PC-3 (cell line): Measurements from ENCODE around the gene CDC42BPB. TPM values are rescaled to one million over a fixed set of nuclear protein-coding genes. Genes with fewer than 3 reads are reported as not detected.

ENCODE experiments used
- ATAC-seq: fragments of 200-7000 bp; cut with Tn5 transposase; 2 replicates; pipeline ENCODE4 v1.9.1; 2020; ENCODE audit warnings: mild to moderate bottlenecking, moderate library complexity
- BruUV-seq: library from RNA; stranded (reverse); fragments of 400-500 nt; replicated peaks from 2 replicates; lab custom pipeline; 2021; lab: Mats Ljungman, UMichigan
- CTCF ChIA-PET: fragments of 300-600 bp; sonication (Branson Sonifier 250); formaldehyde crosslinking; loops from one replicate; lab custom pipeline; 2022; ENCODE audit warnings: antibody characterized with exemption; lab: Charles Lee
- POLR2A ChIA-PET: fragments of 300-600 bp; sonication (Branson Sonifier 250); formaldehyde crosslinking; loops from one replicate; lab custom pipeline; 2022; ENCODE audit warnings: antibody characterized with exemption; ENCODE audit not compliant: unreplicated experiment; lab: Charles Lee
- DNase-seq: peaks from one replicate; pipeline ENCODE4 v3.0.0-alpha.2; 2015
- H2AFZ ChIP-seq: fragments of 300-600 bp; sonication (generic); 2 replicates; pipeline ENCODE4 v1.6.0; 2016; ENCODE audit warnings: antibody characterized with exemption, low read length
- H3F3A ChIP-seq: fragments of 300-600 bp; sonication (generic); one replicate; pipeline ENCODE4 v1.6.0; 2017; ENCODE audit warnings: antibody characterized with exemption, low read length, control low read depth, mild to moderate bottlenecking; ENCODE audit not compliant: unreplicated experiment
- H3K27ac ChIP-seq: fragments of 300-600 bp; sonication (generic); 2 replicates; pipeline ENCODE4 v1.5.1; 2016; ENCODE audit warnings: mild to moderate bottlenecking, low read length
- H3K27me3 ChIP-seq: fragments of 300-600 bp; sonication (generic); 2 replicates; pipeline ENCODE4 v1.6.1; 2016; ENCODE audit warnings: low read length, mixed read lengths
- H3K36me3 ChIP-seq: fragments of 300-600 bp; sonication (generic); 2 replicates; pipeline ENCODE4 v1.6.1; 2016; ENCODE audit warnings: low read depth, mixed run types, low read length, mixed read lengths
- H3K4me1 ChIP-seq: fragments of 300-600 bp; sonication (generic); 2 replicates; pipeline ENCODE4 v1.5.1; 2016; ENCODE audit warnings: low read length; ENCODE audit not compliant: insufficient read depth
- H3K4me2 ChIP-seq: fragments of 300-600 bp; sonication (generic); 2 replicates; pipeline ENCODE4 v1.6.0; 2016; ENCODE audit warnings: low read length
- H3K4me3 ChIP-seq: fragments of 300-600 bp; sonication (generic); 2 replicates; pipeline ENCODE4 v1.5.1; 2016; ENCODE audit warnings: mild to moderate bottlenecking, low read length, mixed read lengths
- H3K79me2 ChIP-seq: fragments of 300-600 bp; sonication (generic); 2 replicates; pipeline ENCODE4 v1.6.1; 2017; ENCODE audit warnings: low read length, mixed read lengths
- H3K9ac ChIP-seq: fragments of 300-600 bp; sonication (generic); 2 replicates; pipeline ENCODE4 v1.6.0; 2016; ENCODE audit warnings: mild to moderate bottlenecking, low read length
- H3K9me2 ChIP-seq: fragments of 300-600 bp; sonication (generic); replicated peaks from 2 replicates; pipeline ENCODE4 v1.6.1; 2016; ENCODE audit warnings: mixed run types, low read length, mixed read lengths
- H3K9me3 ChIP-seq: fragments of 300-600 bp; sonication (generic); 2 replicates; pipeline ENCODE4 v1.6.1; 2016; ENCODE audit warnings: low read length, mixed read lengths
- H4K20me1 ChIP-seq: fragments of 300-600 bp; sonication (generic); 2 replicates; pipeline ENCODE4 v1.6.1; 2016; ENCODE audit warnings: low read length, mixed read lengths
- EZH2 ChIP-seq: fragments of 300-600 bp; sonication (generic); IDR thresholded peaks from one replicate; pipeline ENCODE4 v1.6.1; 2017; ENCODE audit warnings: antibody characterized with exemption, mild to moderate bottlenecking, low read length; ENCODE audit not compliant: unreplicated experiment
- EZH2phosphoT487 ChIP-seq: fragments of 300-600 bp; sonication (generic); IDR thresholded peaks from 2 replicates; pipeline ENCODE4 v1.6.1; 2018; ENCODE audit warnings: mild to moderate bottlenecking, antibody characterized with exemption, low read length, borderline replicate concordance
- intact Hi-C: fragments of 100-400 bp; cut with micrococcal nuclease; formaldehyde crosslinking; loops from 2 replicates; pipeline ENCODE4 v1.9.0; 2023
- total RNA-seq: library from RNA; depleted of rRNA; stranded (reverse); fragments of >200 nt; gene quantifications from 2 replicates; pipeline ENCODE4 v1.2.3, GENCODE V29; 2014
- TF ChIP-seq, protein P1 (sequence below): fragments of 300-600 bp; sonication (generic); conservative IDR thresholded peaks from 2 replicates; pipeline ENCODE4 v1.5.1; 2017; ENCODE audit warnings: antibody characterized with exemption, low read depth, mild to moderate bottlenecking, low read length

The CDC42BPB gene
- total RNA-seq, 1 experiment from 2014 or later = 73.0 TPM

DNA sequence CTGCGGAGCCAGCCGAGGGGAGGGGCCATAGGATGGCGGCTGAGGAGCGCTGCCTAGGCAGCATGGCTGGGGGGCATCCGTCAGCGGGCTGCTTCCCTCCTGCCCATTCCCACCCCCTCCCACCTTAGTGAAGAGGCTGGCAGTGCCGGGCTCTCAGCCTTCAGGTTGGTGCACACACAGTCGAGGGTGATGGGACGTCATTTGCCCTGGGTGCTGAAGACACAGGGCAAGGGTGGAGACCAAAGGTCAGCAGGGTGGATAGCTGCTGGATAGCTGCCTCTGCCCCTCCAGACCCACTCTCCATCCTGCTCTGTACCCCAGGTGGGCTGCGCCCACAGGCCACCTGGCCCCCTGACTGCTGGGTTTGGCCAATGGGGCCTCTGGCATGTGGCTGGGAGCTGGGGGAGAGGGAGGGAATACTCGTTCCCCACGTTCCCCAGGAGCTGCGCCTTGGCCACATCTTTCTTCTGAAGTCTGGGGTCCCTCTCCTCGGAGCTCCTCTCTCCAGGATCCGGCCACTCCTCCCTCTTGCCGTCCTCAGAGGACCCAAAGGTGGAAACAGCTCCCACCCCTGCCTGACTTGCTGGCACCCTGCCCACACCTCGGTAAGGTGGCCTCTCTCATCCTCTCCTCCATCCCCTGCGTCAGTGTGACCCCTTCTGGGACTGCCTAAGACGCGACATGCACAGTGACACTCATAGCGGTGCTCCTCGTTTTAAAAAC lies 11.2 kb upstream of the CDC42BPB start:
- H3K9me2 ChIP-seq = no peaks in the 10 kb centered on the region
- H4K20me1 ChIP-seq = no peaks in the 10 kb centered on the region
- no TSS peak for BruUV-seq
- H3K4me3 ChIP-seq = no peak overlapping the region
- DNase-seq = no peak
- no peaks in the 10 kb centered on the region for H3K9me3 ChIP-seq
- TF ChIP-seq EZH2phosphoT487 = no peak
- TF ChIP-seq EZH2 = no peak
- TF ChIP-seq, protein P1, sequence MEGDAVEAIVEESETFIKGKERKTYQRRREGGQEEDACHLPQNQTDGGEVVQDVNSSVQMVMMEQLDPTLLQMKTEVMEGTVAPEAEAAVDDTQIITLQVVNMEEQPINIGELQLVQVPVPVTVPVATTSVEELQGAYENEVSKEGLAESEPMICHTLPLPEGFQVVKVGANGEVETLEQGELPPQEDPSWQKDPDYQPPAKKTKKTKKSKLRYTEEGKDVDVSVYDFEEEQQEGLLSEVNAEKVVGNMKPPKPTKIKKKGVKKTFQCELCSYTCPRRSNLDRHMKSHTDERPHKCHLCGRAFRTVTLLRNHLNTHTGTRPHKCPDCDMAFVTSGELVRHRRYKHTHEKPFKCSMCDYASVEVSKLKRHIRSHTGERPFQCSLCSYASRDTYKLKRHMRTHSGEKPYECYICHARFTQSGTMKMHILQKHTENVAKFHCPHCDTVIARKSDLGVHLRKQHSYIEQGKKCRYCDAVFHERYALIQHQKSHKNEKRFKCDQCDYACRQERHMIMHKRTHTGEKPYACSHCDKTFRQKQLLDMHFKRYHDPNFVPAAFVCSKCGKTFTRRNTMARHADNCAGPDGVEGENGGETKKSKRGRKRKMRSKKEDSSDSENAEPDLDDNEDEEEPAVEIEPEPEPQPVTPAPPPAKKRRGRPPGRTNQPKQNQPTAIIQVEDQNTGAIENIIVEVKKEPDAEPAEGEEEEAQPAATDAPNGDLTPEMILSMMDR = no peak
- peak overlapping the region; percentile 80 for H3K27ac ChIP-seq
- ATAC-seq = no peak
- no peaks in the 10 kb centered on the region for H3K27me3 ChIP-seq
- H3K9ac ChIP-seq = no peak overlapping the region; the same call in 1 of the 2 replicates
- H2AFZ ChIP-seq = no peak overlapping the region
- ChIA-PET POLR2A (no interaction called here), CTCF (no interaction called here)
- no peaks in the 10 kb centered on the region for H3F3A ChIP-seq
- intact Hi-C loops = no loop called here
- no peaks in the 10 kb centered on the region for H3K36me3 ChIP-seq
- peak overlapping the region; percentile 43 for H3K4me2 ChIP-seq
- H3K4me1 ChIP-seq = peaks cover 38% of the 10 kb centered on the region
- no peaks in the 10 kb centered on the region for H3K79me2 ChIP-seq

GRCh38 chr14:103067231-103067954 lies 10.0 kb upstream of the CDC42BPB start:
- H3K9ac ChIP-seq = no peak overlapping the region; the same call in 1 of the 2 replicates
- no peaks in the 10 kb centered on the region for H3F3A ChIP-seq
- no peak overlapping the region for H3K4me3 ChIP-seq
- H3K4me1 ChIP-seq = peaks cover 38% of the 10 kb centered on the region
- DNase-seq (peak; percentile 83), ATAC-seq (peak; percentile 63)
- no peaks in the 10 kb centered on the region for H4K20me1 ChIP-seq
- TF ChIP-seq EZH2phosphoT487 = no peak
- H3K4me2 ChIP-seq = peak overlapping the region; percentile 43
- peak overlapping the region; percentile 80 for H3K27ac ChIP-seq
- H3K36me3 ChIP-seq = no peaks in the 10 kb centered on the region
- no peaks in the 10 kb centered on the region for H3K9me2 ChIP-seq
- POLR2A ChIA-PET = no interaction called here
- intact Hi-C loops = no loop called here
- no peaks in the 10 kb centered on the region for H3K9me3 ChIP-seq
- CTCF ChIA-PET = interaction anchor here (0.6 to 0.8 kb wide), 5 partner anchors 22 to 371 kb away, joined by 3 to 13 read pairs (median 4); no protein-coding TSS in a partner anchor
- no TSS peak for BruUV-seq
- no peaks in the 10 kb centered on the region for H3K27me3 ChIP-seq
- H2AFZ ChIP-seq = no peak overlapping the region
- no peaks in the 10 kb centered on the region for H3K79me2 ChIP-seq

DNA sequence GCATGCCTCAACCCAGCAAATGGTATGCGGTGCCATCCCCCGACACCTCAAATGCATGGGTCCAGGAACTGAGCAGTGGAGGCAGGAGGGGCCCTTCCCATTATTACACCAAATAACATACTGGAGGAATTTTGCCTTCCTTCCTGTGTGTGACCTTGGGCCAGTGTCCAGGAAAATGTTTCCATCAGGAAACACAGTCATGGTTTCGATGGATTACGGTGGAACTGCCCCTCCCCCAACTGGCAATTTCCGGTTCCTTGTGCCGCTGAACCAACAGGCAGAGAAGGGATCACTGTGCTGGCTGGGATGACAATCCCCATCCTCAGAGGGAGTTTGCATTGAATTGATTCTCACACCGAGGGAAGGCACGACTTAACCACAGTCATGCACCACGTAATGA lies 9.1 kb upstream of the CDC42BPB start:
- peaks cover 29% of the 10 kb centered on the region for H3K4me1 ChIP-seq

More for the DNA sequence above, 9.1 kb upstream of the CDC42BPB start:
- no peaks in the 10 kb centered on the region for H4K20me1 ChIP-seq
- TF ChIP-seq, protein P1 = no peak
- TF ChIP-seq EZH2phosphoT487 (no peak), EZH2 (no peak)
- no peaks in the 10 kb centered on the region for H3K36me3 ChIP-seq
- ATAC-seq (no peak), DNase-seq (peak; percentile 24)
- no peaks in the 10 kb centered on the region for H3K9me3 ChIP-seq
- H3K4me3 ChIP-seq = no peak overlapping the region
- no peaks in the 10 kb centered on the region for H3F3A ChIP-seq
- CTCF ChIA-PET = no interaction called here
- no peak overlapping the region for H2AFZ ChIP-seq
- intact Hi-C loops = no loop called here
- H3K27me3 ChIP-seq = no peaks in the 10 kb centered on the region
- POLR2A ChIA-PET = no interaction called here
- no peak overlapping the region for H3K4me2 ChIP-seq
- H3K9ac ChIP-seq = no peak overlapping the region
- BruUV-seq = no TSS peak
- no peaks in the 10 kb centered on the region for H3K9me2 ChIP-seq
- H3K27ac ChIP-seq = peak overlapping the region; percentile 80
- H3K79me2 ChIP-seq = no peaks in the 10 kb centered on the region
